HepG2 (cell line): Measurements from ENCODE around the gene KLHL30. TPM values are rescaled to one million over a fixed set of nuclear protein-coding genes. Genes with fewer than 3 reads are reported as not detected.

Experiments used
- ESRRA ChIP-seq: sonication (generic); formaldehyde crosslinking; IDR thresholded peaks from 2 replicates; pipeline ENCODE4 v1.5.1; 2020; ENCODE audit warnings: mild to moderate bottlenecking, low read depth, missing genetic modification reagents
- HDAC6 ChIP-seq: fragments of 200-600 bp; sonication (generic); IDR thresholded peaks from 2 replicates; pipeline ENCODE4 v1.7.0; 2017; ENCODE audit warnings: mild to moderate bottlenecking, antibody characterized with exemption, low read length, low read depth
- ISX ChIP-seq: sonication (generic); formaldehyde crosslinking; conservative IDR thresholded peaks from 2 replicates; pipeline ENCODE4 v1.5.0; 2020; ENCODE audit warnings: missing genetic modification reagents
- SRF ChIP-seq: IDR thresholded peaks from 2 replicates; pipeline ENCODE4 v1.6.1; 2011; ENCODE audit warnings: mild to moderate bottlenecking, low read depth, low read length, moderate library complexity
- TBX2 ChIP-seq: sonication (generic); formaldehyde crosslinking; IDR thresholded peaks from 2 replicates; pipeline ENCODE4 v1.5.0; 2020; ENCODE audit warnings: missing genetic modification reagents, mild to moderate bottlenecking, borderline replicate concordance
- ZBTB33 ChIP-seq: sonication (generic); formaldehyde crosslinking; IDR thresholded peaks from 2 replicates; pipeline ENCODE4 v1.4.0; 2020; ENCODE audit warnings: missing genetic modification reagents
- ZNF34 ChIP-seq: sonication (generic); formaldehyde crosslinking; IDR thresholded peaks from 2 replicates; pipeline ENCODE4 v1.4.0; 2020; ENCODE audit warnings: mild to moderate bottlenecking, missing genetic modification reagents, borderline replicate concordance
- ZNF660 ChIP-seq: sonication (generic); formaldehyde crosslinking; IDR thresholded peaks from 2 replicates; pipeline ENCODE4 v1.5.1; 2020; ENCODE audit warnings: mild to moderate bottlenecking, low read depth, missing genetic modification reagents, borderline replicate concordance
- ZNF781 ChIP-seq: sonication (generic); formaldehyde crosslinking; IDR thresholded peaks from 2 replicates; pipeline ENCODE4 v1.5.1; 2020; ENCODE audit warnings: borderline replicate concordance, mild to moderate bottlenecking, missing genetic modification reagents; ENCODE audit errors: not compliant biosample characterization
- ZXDC ChIP-seq: sonication (generic); formaldehyde crosslinking; IDR thresholded peaks from 2 replicates; pipeline ENCODE4 v1.5.0; 2020; ENCODE audit warnings: mild to moderate bottlenecking, missing genetic modification reagents
- polyA plus RNA-seq, 8 experiments: library from polyadenylated mRNA; depleted of rRNA in 3 of 8; stranded (reverse) in 7 of 8; unstranded in 1 of 8; fragments of >200 nt; fragmentation: Illumina TruSeq in 4 of 8; extraction: Trizol in 4 of 8; gene quantifications; 2 replicates each; pipeline versions ENCODE4 v1.2.1 to v1.2.3, GENCODE V29; 2011 to 2016; ENCODE audit warnings: low read depth in 4 of 8, missing spikeins in 1 of 8, mixed read lengths in 1 of 8; ENCODE audit not compliant: insufficient read depth in 1 of 8
- total RNA-seq, 5 experiments: library from RNA; depleted of rRNA; stranded (reverse); fragments of >200 nt; fragmentation: Illumina TruSeq; extraction: Trizol; gene quantifications; 2 replicates each; pipeline ENCODE4 v1.2.3, GENCODE V29; 2016; ENCODE audit warnings: low read depth in 1 of 5
- TF ChIP-seq, protein P1 (sequence below): sonication (generic); formaldehyde crosslinking; IDR thresholded peaks from 2 replicates; pipeline ENCODE4 v1.5.1; 2020; ENCODE audit warnings: mild to moderate bottlenecking, missing genetic modification reagents, borderline replicate concordance
- TF ChIP-seq, protein P2 (sequence below): IDR thresholded peaks from 2 replicates; pipeline ENCODE4 v1.6.1; 2016; ENCODE audit warnings: mild to moderate bottlenecking

Gene KLHL30
- total and polyA plus RNA-seq, 2 of the 13 experiments (the other 11 are each of a cell fraction or from before 2014, with no cell fraction given) = 0.05 TPM; not detected in 1

DNA sequence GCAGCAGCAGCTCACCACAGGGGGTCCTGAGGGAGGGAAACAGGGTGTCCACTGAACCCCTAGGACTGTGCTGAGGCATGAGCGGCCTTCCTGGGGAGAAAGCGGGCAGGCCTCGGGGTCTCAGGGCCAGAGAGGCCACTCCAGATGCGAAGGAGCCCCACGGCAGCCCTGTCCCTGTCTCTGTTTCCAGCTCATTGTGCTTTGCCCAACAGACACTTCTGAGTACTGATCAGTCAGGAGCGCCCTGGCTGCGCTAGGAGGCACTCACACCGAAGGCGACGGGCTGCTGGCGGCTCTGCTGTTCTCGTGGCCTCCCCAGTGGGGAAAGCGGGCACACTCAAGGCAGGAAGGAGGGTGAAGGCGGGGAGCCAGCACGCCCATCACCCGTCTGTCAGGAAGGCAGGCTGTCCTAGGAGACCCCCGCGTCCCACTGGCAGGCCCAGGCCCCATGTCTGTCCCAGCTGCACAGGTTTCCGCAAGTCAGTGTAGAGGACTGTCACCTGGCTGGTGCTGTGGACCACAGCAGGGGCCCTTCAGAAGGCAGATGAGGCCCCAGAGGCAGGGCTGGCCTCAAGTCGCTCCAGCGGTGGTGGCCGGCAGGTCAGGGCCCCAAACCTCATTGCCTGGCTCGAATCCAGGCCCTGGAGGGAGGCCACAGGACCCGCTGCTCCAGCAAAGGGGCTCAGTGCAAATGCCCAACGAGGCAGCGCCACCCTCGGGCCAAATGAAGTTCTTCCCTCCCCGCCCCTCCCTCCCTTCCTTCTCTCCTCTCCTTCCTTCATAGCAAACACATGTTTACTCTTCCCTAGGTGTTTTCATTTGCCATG is 31.6 kb upstream of the KLHL30 start (continued):
- no peak; the same call in 1 of the 2 replicates for TF ChIP-seq ESRRA (CRISPR knock-in tag)
- peak; percentile 40; the same call in 1 of the 2 replicates for TF ChIP-seq TBX2
- TF ChIP-seq ZNF34 (CRISPR knock-in tag) = no peak
- no peak for TF ChIP-seq ISX (CRISPR knock-in tag)
- no peak for TF ChIP-seq SRF
- TF ChIP-seq, protein P1, sequence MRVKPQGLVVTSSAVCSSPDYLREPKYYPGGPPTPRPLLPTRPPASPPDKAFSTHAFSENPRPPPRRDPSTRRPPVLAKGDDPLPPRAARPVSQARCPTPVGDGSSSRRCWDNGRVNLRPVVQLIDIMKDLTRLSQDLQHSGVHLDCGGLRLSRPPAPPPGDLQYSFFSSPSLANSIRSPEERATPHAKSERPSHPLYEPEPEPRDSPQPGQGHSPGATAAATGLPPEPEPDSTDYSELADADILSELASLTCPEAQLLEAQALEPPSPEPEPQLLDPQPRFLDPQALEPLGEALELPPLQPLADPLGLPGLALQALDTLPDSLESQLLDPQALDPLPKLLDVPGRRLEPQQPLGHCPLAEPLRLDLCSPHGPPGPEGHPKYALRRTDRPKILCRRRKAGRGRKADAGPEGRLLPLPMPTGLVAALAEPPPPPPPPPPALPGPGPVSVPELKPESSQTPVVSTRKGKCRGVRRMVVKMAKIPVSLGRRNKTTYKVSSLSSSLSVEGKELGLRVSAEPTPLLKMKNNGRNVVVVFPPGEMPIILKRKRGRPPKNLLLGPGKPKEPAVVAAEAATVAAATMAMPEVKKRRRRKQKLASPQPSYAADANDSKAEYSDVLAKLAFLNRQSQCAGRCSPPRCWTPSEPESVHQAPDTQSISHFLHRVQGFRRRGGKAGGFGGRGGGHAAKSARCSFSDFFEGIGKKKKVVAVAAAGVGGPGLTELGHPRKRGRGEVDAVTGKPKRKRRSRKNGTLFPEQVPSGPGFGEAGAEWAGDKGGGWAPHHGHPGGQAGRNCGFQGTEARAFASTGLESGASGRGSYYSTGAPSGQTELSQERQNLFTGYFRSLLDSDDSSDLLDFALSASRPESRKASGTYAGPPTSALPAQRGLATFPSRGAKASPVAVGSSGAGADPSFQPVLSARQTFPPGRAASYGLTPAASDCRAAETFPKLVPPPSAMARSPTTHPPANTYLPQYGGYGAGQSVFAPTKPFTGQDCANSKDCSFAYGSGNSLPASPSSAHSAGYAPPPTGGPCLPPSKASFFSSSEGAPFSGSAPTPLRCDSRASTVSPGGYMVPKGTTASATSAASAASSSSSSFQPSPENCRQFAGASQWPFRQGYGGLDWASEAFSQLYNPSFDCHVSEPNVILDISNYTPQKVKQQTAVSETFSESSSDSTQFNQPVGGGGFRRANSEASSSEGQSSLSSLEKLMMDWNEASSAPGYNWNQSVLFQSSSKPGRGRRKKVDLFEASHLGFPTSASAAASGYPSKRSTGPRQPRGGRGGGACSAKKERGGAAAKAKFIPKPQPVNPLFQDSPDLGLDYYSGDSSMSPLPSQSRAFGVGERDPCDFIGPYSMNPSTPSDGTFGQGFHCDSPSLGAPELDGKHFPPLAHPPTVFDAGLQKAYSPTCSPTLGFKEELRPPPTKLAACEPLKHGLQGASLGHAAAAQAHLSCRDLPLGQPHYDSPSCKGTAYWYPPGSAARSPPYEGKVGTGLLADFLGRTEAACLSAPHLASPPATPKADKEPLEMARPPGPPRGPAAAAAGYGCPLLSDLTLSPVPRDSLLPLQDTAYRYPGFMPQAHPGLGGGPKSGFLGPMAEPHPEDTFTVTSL = no peak
- no peak; the same call in 1 of the 2 replicates for TF ChIP-seq ZNF660
- TF ChIP-seq ZXDC (CRISPR knock-in tag) = no peak; the same call in 1 of the 2 replicates
- TF ChIP-seq HDAC6 = no peak
- TF ChIP-seq ZBTB33 = peak; percentile 73
- TF ChIP-seq, protein P2, sequence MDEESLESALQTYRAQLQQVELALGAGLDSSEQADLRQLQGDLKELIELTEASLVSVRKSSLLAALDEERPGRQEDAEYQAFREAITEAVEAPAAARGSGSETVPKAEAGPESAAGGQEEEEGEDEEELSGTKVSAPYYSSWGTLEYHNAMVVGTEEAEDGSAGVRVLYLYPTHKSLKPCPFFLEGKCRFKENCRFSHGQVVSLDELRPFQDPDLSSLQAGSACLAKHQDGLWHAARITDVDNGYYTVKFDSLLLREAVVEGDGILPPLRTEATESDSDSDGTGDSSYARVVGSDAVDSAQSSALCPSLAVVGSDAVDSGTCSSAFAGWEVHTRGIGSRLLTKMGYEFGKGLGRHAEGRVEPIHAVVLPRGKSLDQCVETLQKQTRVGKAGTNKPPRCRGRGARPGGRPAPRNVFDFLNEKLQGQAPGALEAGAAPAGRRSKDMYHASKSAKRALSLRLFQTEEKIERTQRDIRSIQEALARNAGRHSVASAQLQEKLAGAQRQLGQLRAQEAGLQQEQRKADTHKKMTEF (CRISPR knock-in tag) = peak; percentile 29; the same call in 1 of the 2 replicates
- no peak for TF ChIP-seq ZNF781 (CRISPR knock-in tag)
